HCT116 (cell line): Measurements from ENCODE around the gene SMARCA2. TPM values are rescaled to one million over a fixed set of nuclear protein-coding genes. Genes with fewer than 3 reads are reported as not detected.

Source experiments
- ATAC-seq: fragments of 200-7000 bp; cut with Tn5 transposase; 2 replicates; pipeline ENCODE4 v1.9.1; 2020; ENCODE audit warnings: mild to moderate bottlenecking, moderate library complexity
- BruUV-seq: library from RNA; stranded (reverse); fragments of 400-500 nt; replicated peaks from 2 replicates; lab custom pipeline; 2021; lab: Mats Ljungman, UMichigan
- CTCF ChIA-PET: fragments of 300-600 bp; sonication (Branson Sonifier 250); formaldehyde crosslinking; loops from one replicate; lab custom pipeline; 2021; ENCODE audit warnings: antibody characterized with exemption; lab: Charles Lee
- POLR2A ChIA-PET: fragments of 300-600, 350-600 bp; sonication (Branson Sonifier 250); formaldehyde crosslinking; loops from one replicate; lab custom pipeline; 2021; ENCODE audit warnings: antibody characterized with exemption; lab: Charles Lee
- RAD21 ChIA-PET, 2 experiments: fragments of 300-600 bp; sonication (Branson Sonifier 250); formaldehyde crosslinking; loops; one replicate each; lab custom pipeline; 2023; ENCODE audit warnings: low total read pairs in 2 of 2; ENCODE audit not compliant: uncharacterized antibody in 2 of 2, unreplicated experiment in 2 of 2, low non-redundant PET in 1 of 2; lab: Charles Lee
- DNase-seq: peaks from one replicate; pipeline ENCODE4 v3.0.0-alpha.2; 2010; ENCODE audit warnings: low read depth, low spot score
- H2AFZ ChIP-seq: fragments of 200-600 bp; shearing (Covaris generic), sonication (generic); 2 replicates; pipeline ENCODE4 v1.6.1; 2017; ENCODE audit warnings: low read depth, mixed run types, mixed read lengths, antibody characterized with exemption, low read length; ENCODE audit not compliant: poor library complexity, severe bottlenecking
- H3K27ac ChIP-seq: 2 replicates; pipeline ENCODE4 v1.5.1; 2012; ENCODE audit warnings: low read depth, low read length
- H3K27me3 ChIP-seq: fragments of 200-600 bp; sonication (generic); 2 replicates; pipeline ENCODE4 v1.6.1; 2016; ENCODE audit warnings: mixed run types, low read length, mixed read lengths; ENCODE audit not compliant: insufficient read depth
- H3K36me3 ChIP-seq, 2 experiments: fragments of 200-500 bp in 1 of 2; fragments of 200-600 bp in 1 of 2; sonication (Bioruptor generic) in 1 of 2; sonication (generic) in 1 of 2; 2 replicates each; pipeline versions ENCODE4 v1.5.1 to v1.6.1; 2014 to 2016; ENCODE audit warnings: low read length in 2 of 2, inconsistent platforms in 1 of 2, mixed read lengths in 1 of 2, mixed run types in 1 of 2; ENCODE audit not compliant: insufficient read depth in 2 of 2, control insufficient read depth in 1 of 2
- H3K4me1 ChIP-seq, 2 experiments: fragments of 200-600 bp in 1 of 2; sonication (generic) in 1 of 2; 2 replicates each; pipeline versions ENCODE4 v1.5.1 to v1.6.1; 2012 to 2017; ENCODE audit warnings: low read length in 2 of 2, inconsistent platforms in 1 of 2, mild to moderate bottlenecking in 1 of 2, mixed read lengths in 1 of 2, mixed run types in 1 of 2, moderate library complexity in 1 of 2; ENCODE audit not compliant: insufficient read depth in 2 of 2, control insufficient read depth in 1 of 2
- H3K4me2 ChIP-seq: fragments of 200-600 bp; sonication (generic); 2 replicates; pipeline ENCODE4 v1.6.1; 2017; ENCODE audit warnings: mixed run types, low read length, mixed read lengths
- H3K4me3 ChIP-seq, 2 experiments: fragments of 200-600 bp in 1 of 2; sonication (generic) in 1 of 2; replicated peaks in 1 of 2; 2 replicates each; pipeline ENCODE4 v1.5.1; 2011 to 2016; ENCODE audit warnings: low read length in 2 of 2, control low read depth in 1 of 2, low read depth in 1 of 2, mild to moderate bottlenecking in 1 of 2, mixed read lengths in 1 of 2, mixed run types in 1 of 2
- H3K79me2 ChIP-seq: fragments of 200-600 bp; sonication (generic); 2 replicates; pipeline ENCODE4 v1.6.1; 2017; ENCODE audit warnings: mild to moderate bottlenecking, mixed run types, low read length, moderate library complexity, mixed read lengths; ENCODE audit not compliant: insufficient read depth
- H3K9ac ChIP-seq: fragments of 200-600 bp; sonication (generic); 2 replicates; pipeline ENCODE4 v1.6.1; 2016; ENCODE audit warnings: low read length, mixed read lengths
- H3K9me2 ChIP-seq: fragments of 200-600 bp; sonication (generic), shearing (Covaris generic); 2 replicates; pipeline ENCODE4 v1.6.1; 2017; ENCODE audit warnings: mixed run types, mild to moderate bottlenecking, moderate library complexity; ENCODE audit not compliant: insufficient read depth
- H3K9me3 ChIP-seq, 2 experiments: fragments of 200-500 bp in 1 of 2; fragments of 200-600 bp in 1 of 2; sonication (Bioruptor generic) in 1 of 2; sonication (generic) in 1 of 2; 2 replicates each; pipeline ENCODE4 v1.6.1; 2014 to 2017; ENCODE audit warnings: low read length in 2 of 2, mixed read lengths in 2 of 2, inconsistent platforms in 1 of 2, low read depth in 1 of 2, mild to moderate bottlenecking in 1 of 2, mixed run types in 1 of 2, moderate library complexity in 1 of 2; ENCODE audit not compliant: control insufficient read depth in 1 of 2, insufficient read depth in 1 of 2
- H4K20me1 ChIP-seq: fragments of 200-600 bp; sonication (generic), shearing (Covaris generic); 2 replicates; pipeline ENCODE4 v1.6.1; 2017; ENCODE audit warnings: mixed run types, mild to moderate bottlenecking, moderate library complexity; ENCODE audit not compliant: insufficient read depth
- CBX3 ChIP-seq: IDR thresholded peaks from 2 replicates; pipeline ENCODE4 v1.6.1; 2012; ENCODE audit warnings: low read depth
- CEBPB ChIP-seq: IDR thresholded peaks from 2 replicates; pipeline ENCODE4 v1.6.1; 2012; ENCODE audit warnings: low read depth
- EGR1 ChIP-seq: IDR thresholded peaks from 2 replicates; pipeline ENCODE4 v1.6.1; 2012; ENCODE audit warnings: low read depth
- ELF1 ChIP-seq: IDR thresholded peaks from 2 replicates; pipeline ENCODE4 v1.6.1; 2012; ENCODE audit warnings: low read depth, borderline replicate concordance
- EZH2 ChIP-seq: fragments of 200-600 bp; sonication (generic); IDR thresholded peaks from 2 replicates; pipeline ENCODE4 v1.6.1; 2017; ENCODE audit warnings: antibody characterized with exemption, mixed run types
- FOSL1 ChIP-seq: IDR thresholded peaks from 2 replicates; pipeline ENCODE4 v1.6.1; 2012; ENCODE audit warnings: low read depth
- JUND ChIP-seq: IDR thresholded peaks from 2 replicates; pipeline ENCODE4 v1.6.1; 2012
- POLR2A ChIP-seq: IDR thresholded peaks from 2 replicates; pipeline ENCODE4 v1.7.0; 2011; ENCODE audit warnings: borderline replicate concordance; ENCODE audit not compliant: insufficient read depth, insufficient read length; ENCODE audit errors: extremely low read depth
- POLR2AphosphoS5 ChIP-seq: IDR thresholded peaks from 2 replicates; pipeline ENCODE4 v1.6.1; 2011; ENCODE audit warnings: mild to moderate bottlenecking, low read depth, low read length, moderate library complexity
- RAD21 ChIP-seq: IDR thresholded peaks from 2 replicates; pipeline ENCODE4 v1.6.1; 2012; ENCODE audit warnings: low read depth, mild to moderate bottlenecking
- SP1 ChIP-seq: IDR thresholded peaks from 2 replicates; pipeline ENCODE4 v1.6.1; 2012; ENCODE audit warnings: low read depth
- SRF ChIP-seq: IDR thresholded peaks from 2 replicates; pipeline ENCODE4 v1.6.1; 2012; ENCODE audit warnings: low read depth
- TCF7L2 ChIP-seq: IDR thresholded peaks from 2 replicates; pipeline ENCODE4 v1.7.0; 2011; ENCODE audit warnings: borderline replicate concordance, inconsistent platforms; ENCODE audit not compliant: insufficient read depth, insufficient read length; ENCODE audit errors: extremely low read depth
- YY1 ChIP-seq: IDR thresholded peaks from 2 replicates; pipeline ENCODE4 v1.6.1; 2011; ENCODE audit warnings: low read length, low read depth, moderate library complexity, mild to moderate bottlenecking; ENCODE audit not compliant: insufficient replicate concordance; ENCODE audit errors: extremely low read depth
- ZFX ChIP-seq: fragments of 450-650 bp; IDR thresholded peaks from 2 replicates; pipeline ENCODE4 v1.6.1; 2017
- intact Hi-C: fragments of 100-400 bp; cut with micrococcal nuclease; formaldehyde crosslinking; loops from 2 replicates; pipeline ENCODE4 v1.10.0; 2022
- total RNA-seq: library from RNA; stranded (reverse); gene quantifications from one replicate; pipeline ENCODE4 v1.2.1, GENCODE V29; 2021; ENCODE audit not compliant: unreplicated experiment
- TF ChIP-seq, protein P1 (sequence below): IDR thresholded peaks from 2 replicates; pipeline ENCODE4 v1.6.1; 2012; ENCODE audit warnings: low read depth
- TF ChIP-seq, protein P2 (sequence below): IDR thresholded peaks from 2 replicates; pipeline ENCODE4 v1.6.1; 2012
- TF ChIP-seq, protein P3 (sequence below), 3 experiments: fragments of 200-600 bp in 1 of 3; sonication (generic) in 1 of 3; IDR thresholded peaks in 2 of 3; conservative IDR thresholded peaks in 1 of 3; 2 replicates each; pipeline ENCODE4 v1.5.1; 2012 to 2017; ENCODE audit warnings: low read depth in 2 of 3, low read length in 2 of 3, antibody characterized with exemption in 1 of 3, borderline replicate concordance in 1 of 3, control low read depth in 1 of 3, mild to moderate bottlenecking in 1 of 3, mixed read lengths in 1 of 3, mixed run types in 1 of 3, moderate library complexity in 1 of 3; ENCODE audit not compliant: insufficient read depth in 1 of 3
- TF ChIP-seq, protein P4 (sequence below): IDR thresholded peaks from 2 replicates; pipeline ENCODE4 v1.6.1; 2012

SMARCA2 gene
- total RNA-seq, 1 experiment from 2014 or later = 14.7 TPM

DNA sequence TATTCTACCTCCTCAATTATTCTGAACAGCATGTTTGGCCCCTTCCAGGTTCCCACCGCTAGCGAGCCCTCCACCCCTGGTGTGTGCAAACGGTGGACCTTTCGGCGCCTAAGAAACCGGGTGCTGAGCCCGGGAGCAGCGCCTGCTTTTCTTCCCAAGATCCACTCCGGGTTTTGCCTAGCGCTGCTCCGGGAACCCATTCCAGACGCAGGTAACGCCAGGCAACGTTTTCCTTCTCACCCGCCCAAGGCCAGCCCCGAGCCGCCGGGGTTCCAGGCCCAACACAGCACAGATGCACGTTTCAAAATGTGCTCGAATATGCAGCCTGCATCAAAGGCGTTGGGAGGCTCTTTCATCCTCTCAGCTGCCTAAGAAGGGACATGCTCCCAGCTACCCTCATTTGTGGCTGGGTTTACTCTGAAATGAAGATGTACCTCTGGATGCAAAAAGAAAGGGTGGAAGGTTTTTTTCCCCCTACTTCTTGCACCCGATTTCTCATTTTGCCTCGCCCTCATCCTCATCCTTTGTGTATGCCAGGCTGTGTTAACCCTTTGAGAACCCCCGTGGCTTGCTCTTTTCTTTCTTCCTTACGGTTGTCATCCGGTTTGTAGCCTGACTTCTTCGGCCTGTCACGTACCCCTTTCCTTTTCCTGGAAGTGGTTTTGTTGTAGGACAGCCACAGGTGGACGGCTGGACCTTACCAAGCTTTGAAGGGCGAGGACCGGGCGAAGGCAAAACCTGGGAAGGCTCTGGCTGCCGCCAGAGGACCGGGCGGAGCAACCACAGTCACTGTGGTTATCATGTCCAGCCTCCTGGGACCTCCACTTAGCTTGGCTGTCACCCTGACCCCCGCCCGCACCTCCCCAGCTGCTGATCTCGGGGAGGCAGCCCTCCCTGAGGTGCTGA is 226.9 kb downstream of the SMARCA2 start:
- DNase-seq (peak; percentile 83), ATAC-seq (peak; percentile 92)
- ChIA-PET CTCF (no interaction called here), RAD21 (no interaction called here), POLR2A (no interaction called here)
- Histone ChIP-seq H3K27ac (peak overlapping the region; percentile 30), H3K9ac (peak overlapping the region; percentile 56), H3K79me2 (no peaks in the 10 kb centered on the region), H3K9me2 (no peaks in the 10 kb centered on the region), H3K4me1 (peaks cover 0 to 20% of the 10 kb centered on the region in 2 experiments; a peak in 2 of 4 replicates), H3K4me3 (peak overlapping the region; percentile 43 to 54), H3K27me3 (no peaks in the 10 kb centered on the region), H4K20me1 (no peaks in the 10 kb centered on the region), H2AFZ (peak overlapping the region; percentile 88), H3K4me2 (peak overlapping the region; percentile 93), H3K9me3 (no peaks in the 10 kb centered on the region), H3K36me3 (no peaks in the 10 kb centered on the region)
- intact Hi-C loops = loop anchor here (5.0 to 10.0 kb wide), 2 partner anchors 227 to 600 kb away; partner anchors contain the start of genes PUM3 and SMARCA2
- no TSS peak for BruUV-seq
- TF ChIP-seq EZH2 = no peak
- peak; percentile 77 for TF ChIP-seq POLR2AphosphoS5
- peak; percentile 92 for TF ChIP-seq TCF7L2
- TF ChIP-seq CEBPB = no peak
- TF ChIP-seq FOSL1 = no peak
- TF ChIP-seq, protein P1, sequence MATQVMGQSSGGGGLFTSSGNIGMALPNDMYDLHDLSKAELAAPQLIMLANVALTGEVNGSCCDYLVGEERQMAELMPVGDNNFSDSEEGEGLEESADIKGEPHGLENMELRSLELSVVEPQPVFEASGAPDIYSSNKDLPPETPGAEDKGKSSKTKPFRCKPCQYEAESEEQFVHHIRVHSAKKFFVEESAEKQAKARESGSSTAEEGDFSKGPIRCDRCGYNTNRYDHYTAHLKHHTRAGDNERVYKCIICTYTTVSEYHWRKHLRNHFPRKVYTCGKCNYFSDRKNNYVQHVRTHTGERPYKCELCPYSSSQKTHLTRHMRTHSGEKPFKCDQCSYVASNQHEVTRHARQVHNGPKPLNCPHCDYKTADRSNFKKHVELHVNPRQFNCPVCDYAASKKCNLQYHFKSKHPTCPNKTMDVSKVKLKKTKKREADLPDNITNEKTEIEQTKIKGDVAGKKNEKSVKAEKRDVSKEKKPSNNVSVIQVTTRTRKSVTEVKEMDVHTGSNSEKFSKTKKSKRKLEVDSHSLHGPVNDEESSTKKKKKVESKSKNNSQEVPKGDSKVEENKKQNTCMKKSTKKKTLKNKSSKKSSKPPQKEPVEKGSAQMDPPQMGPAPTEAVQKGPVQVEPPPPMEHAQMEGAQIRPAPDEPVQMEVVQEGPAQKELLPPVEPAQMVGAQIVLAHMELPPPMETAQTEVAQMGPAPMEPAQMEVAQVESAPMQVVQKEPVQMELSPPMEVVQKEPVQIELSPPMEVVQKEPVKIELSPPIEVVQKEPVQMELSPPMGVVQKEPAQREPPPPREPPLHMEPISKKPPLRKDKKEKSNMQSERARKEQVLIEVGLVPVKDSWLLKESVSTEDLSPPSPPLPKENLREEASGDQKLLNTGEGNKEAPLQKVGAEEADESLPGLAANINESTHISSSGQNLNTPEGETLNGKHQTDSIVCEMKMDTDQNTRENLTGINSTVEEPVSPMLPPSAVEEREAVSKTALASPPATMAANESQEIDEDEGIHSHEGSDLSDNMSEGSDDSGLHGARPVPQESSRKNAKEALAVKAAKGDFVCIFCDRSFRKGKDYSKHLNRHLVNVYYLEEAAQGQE = no peak
- TF ChIP-seq, protein P2, sequence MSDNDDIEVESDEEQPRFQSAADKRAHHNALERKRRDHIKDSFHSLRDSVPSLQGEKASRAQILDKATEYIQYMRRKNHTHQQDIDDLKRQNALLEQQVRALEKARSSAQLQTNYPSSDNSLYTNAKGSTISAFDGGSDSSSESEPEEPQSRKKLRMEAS = peak; percentile 73
- TF ChIP-seq, protein P3, sequence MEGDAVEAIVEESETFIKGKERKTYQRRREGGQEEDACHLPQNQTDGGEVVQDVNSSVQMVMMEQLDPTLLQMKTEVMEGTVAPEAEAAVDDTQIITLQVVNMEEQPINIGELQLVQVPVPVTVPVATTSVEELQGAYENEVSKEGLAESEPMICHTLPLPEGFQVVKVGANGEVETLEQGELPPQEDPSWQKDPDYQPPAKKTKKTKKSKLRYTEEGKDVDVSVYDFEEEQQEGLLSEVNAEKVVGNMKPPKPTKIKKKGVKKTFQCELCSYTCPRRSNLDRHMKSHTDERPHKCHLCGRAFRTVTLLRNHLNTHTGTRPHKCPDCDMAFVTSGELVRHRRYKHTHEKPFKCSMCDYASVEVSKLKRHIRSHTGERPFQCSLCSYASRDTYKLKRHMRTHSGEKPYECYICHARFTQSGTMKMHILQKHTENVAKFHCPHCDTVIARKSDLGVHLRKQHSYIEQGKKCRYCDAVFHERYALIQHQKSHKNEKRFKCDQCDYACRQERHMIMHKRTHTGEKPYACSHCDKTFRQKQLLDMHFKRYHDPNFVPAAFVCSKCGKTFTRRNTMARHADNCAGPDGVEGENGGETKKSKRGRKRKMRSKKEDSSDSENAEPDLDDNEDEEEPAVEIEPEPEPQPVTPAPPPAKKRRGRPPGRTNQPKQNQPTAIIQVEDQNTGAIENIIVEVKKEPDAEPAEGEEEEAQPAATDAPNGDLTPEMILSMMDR (IDR thresholded peaks at IDR 0.05 in 2 of 3, conservative IDR thresholded peaks at IDR 0.05 in 1 of 3; ENCODE audit: borderline replicate concordance in 1 of 3, insufficient read depth in 1 of 3, low read depth in 2 of 3, low read length in 2 of 3) = no peak
- 0 out of 2 replicates have a peak, but pooled peaks have one; percentile 30 for TF ChIP-seq ZFX
- TF ChIP-seq RAD21 = 0 out of 2 replicates have a peak, but pooled peaks have one; percentile 14
- peak; percentile 89 for TF ChIP-seq YY1
- TF ChIP-seq SRF = no peak
- no peak for TF ChIP-seq ELF1
- TF ChIP-seq SP1 = peak; percentile 99
- TF ChIP-seq POLR2A = peak; percentile 37
- TF ChIP-seq JUND = peak; percentile 98
- TF ChIP-seq, protein P4, sequence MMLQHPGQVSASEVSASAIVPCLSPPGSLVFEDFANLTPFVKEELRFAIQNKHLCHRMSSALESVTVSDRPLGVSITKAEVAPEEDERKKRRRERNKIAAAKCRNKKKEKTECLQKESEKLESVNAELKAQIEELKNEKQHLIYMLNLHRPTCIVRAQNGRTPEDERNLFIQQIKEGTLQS = no peak
- peak; percentile 96 for TF ChIP-seq CBX3
- no peak for TF ChIP-seq EGR1
